ENCODE measurements around the gene CDC42BPA. TPM values are rescaled to one million over a fixed set of nuclear protein-coding genes. Genes with fewer than 3 reads are reported as not detected.
A peak's percentile ranks its signal among the peaks of the same experiment; 100 is the strongest.

CDC42BPA gene
- total RNA-seq, 1 experiment from 2014 or later, result 30.1 TPM

GRCh38 chr1:227192163-227192562, 126.1 kb downstream of the CDC42BPA start:
- Mint-ChIP-seq H3K4me3 (no peak overlapping the region), H3K27ac (peak overlapping the region in 1 of 3 experiments; percentile 41; a peak in 3 of 7 replicates), H3K4me1 (peaks cover 0 to 6% of the 10 kb centered on the region in 2 experiments; a peak in 2 of 4 replicates), H3K9me3 (no peaks in the 10 kb centered on the region), H3K27me3 (ENCODE audit: low read depth) (no peaks in the 10 kb centered on the region), H3K36me3 (ENCODE audit: insufficient read depth in 1 of 3, low read depth in 3 of 3) (peaks cover 5 to 18% (median 6%) of the 10 kb centered on the region in 3 experiments; a peak in 6 of 7 replicates)
- Histone ChIP-seq H2AK5ac (ENCODE audit: insufficient read length, low read length) (no peak overlapping the region), H4K20me1 (ENCODE audit: control insufficient read depth, insufficient read depth, insufficient read length) (no peaks in the 10 kb centered on the region), H3K9ac (ENCODE audit: extremely low read depth, insufficient read length, low read length) (no peak overlapping the region), H2BK15ac (ENCODE audit: low read depth, low read length) (no peak overlapping the region), H3K9me3 (ENCODE audit: control insufficient read depth, low read depth, low read length) (no peaks in the 10 kb centered on the region), H4K8ac (replicated peaks; ENCODE audit: insufficient read length, low read depth, low read length) (no peak overlapping the region), H2AFZ (ENCODE audit: low read length) (no peak overlapping the region), H2BK5ac (ENCODE audit: insufficient read length, low read length) (no peak overlapping the region), H4K91ac (ENCODE audit: insufficient read length, low read depth, low read length) (no peak overlapping the region), H3K23me2 (ENCODE audit: insufficient read length, low read depth, low read length, poor library complexity, severe bottlenecking) (no peaks in the 10 kb centered on the region), H3K4ac (ENCODE audit: low read depth, low read length) (no peak overlapping the region), H3K79me2 (ENCODE audit: insufficient read depth, low read length) (no peaks in the 10 kb centered on the region), H2BK12ac (ENCODE audit: insufficient read length, low read depth, low read length) (no peak overlapping the region), H3K23ac (ENCODE audit: insufficient read length, low read depth, low read length) (no peak overlapping the region), H4K5ac (ENCODE audit: insufficient read length, low read depth, low read length) (no peak overlapping the region), H3T11ph (ENCODE audit: low read length) (no peak overlapping the region), H3K27ac (ENCODE audit: insufficient read length, low read depth, low read length) (no peak overlapping the region), H3K27me3 (ENCODE audit: insufficient read depth, low read length) (no peaks in the 10 kb centered on the region), H3K79me1 (ENCODE audit: insufficient read depth, low read depth, low read length, poor library complexity, severe bottlenecking) (no peaks in the 10 kb centered on the region), H3K14ac (ENCODE audit: insufficient read depth, low read length) (no peak overlapping the region), H3K18ac (ENCODE audit: insufficient read length, low read depth, low read length) (no peak overlapping the region), H2BK120ac (ENCODE audit: low read depth, low read length, poor library complexity, severe bottlenecking) (no peak overlapping the region), H3K4me2 (ENCODE audit: insufficient read depth, insufficient read length, low read length) (no peak overlapping the region), H2BK20ac (ENCODE audit: low read depth, low read length, poor library complexity, severe bottlenecking) (no peak overlapping the region), H3K56ac (ENCODE audit: insufficient read length, low read depth, low read length) (no peak overlapping the region), H3K4me1 (ENCODE audit: insufficient read depth, low read length) (no peaks in the 10 kb centered on the region)
- peak; percentile 43 for DNase-seq
- WGBS (ENCODE audit: extremely low coverage, insufficient read length, low lambda C conversion rate), result no CpG with 5 or more reads among the region's 2 CpGs
- no peak for TF ChIP-seq CTCF (conservative IDR thresholded peaks at IDR 0.05)

Measured in H9 (cell line).